ENCODE data around the gene ZNF296.

DNA sequence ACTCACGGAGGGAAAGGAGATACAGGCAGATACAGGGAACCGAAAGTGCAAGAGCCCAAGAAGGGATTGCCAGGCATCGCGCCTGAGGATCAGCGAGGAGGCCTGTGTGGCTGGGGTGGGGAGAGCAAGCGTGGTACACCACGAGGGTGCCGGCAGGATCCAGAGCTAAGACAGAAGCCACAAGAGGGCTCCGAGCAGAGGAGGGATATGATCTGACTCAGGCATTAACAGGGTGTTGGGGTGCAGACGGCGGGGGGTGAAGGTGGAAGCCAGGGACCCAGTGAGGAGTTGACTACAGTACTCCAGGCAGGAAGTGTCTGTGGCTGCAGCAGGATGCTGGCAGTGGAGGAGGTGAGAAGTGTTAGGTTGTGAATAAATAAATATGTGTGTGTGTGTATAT is 11.3 kb upstream of the ZNF296 start:
- TF ChIP-seq, protein P1, sequence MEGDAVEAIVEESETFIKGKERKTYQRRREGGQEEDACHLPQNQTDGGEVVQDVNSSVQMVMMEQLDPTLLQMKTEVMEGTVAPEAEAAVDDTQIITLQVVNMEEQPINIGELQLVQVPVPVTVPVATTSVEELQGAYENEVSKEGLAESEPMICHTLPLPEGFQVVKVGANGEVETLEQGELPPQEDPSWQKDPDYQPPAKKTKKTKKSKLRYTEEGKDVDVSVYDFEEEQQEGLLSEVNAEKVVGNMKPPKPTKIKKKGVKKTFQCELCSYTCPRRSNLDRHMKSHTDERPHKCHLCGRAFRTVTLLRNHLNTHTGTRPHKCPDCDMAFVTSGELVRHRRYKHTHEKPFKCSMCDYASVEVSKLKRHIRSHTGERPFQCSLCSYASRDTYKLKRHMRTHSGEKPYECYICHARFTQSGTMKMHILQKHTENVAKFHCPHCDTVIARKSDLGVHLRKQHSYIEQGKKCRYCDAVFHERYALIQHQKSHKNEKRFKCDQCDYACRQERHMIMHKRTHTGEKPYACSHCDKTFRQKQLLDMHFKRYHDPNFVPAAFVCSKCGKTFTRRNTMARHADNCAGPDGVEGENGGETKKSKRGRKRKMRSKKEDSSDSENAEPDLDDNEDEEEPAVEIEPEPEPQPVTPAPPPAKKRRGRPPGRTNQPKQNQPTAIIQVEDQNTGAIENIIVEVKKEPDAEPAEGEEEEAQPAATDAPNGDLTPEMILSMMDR (IDR thresholded peaks at IDR 0.05), result no peak
- no peak for TF ChIP-seq POLR2A (IDR thresholded peaks at IDR 0.05)
